DMS53 (cell line): ENCODE data around the gene PODXL.
"Not testable (repeated sequence)": the region's sequence is repeated elsewhere in the genome, so short reads cannot be mapped to it uniquely, and the experiment has no call there.

ENCODE experiments used
- DNase-seq: peaks from one replicate; lab custom pipeline; 2025; lab: John Stamatoyannopoulos, UW

PODXL gene

GRCh38 chr7:131536361-131536849, 20.0 kb downstream of the PODXL start:
- DNase-seq: no peak

GRCh38 chr7:131533566-131534561, 22.6 kb downstream of the PODXL start:
- DNase-seq: no peak

- DNase-seq: no peak
Measured at GRCh38 chr7:131533151-131533559, 23.3 kb downstream of the PODXL start.

GRCh38 chr7:131532570-131533091, 23.8 kb downstream of the PODXL start:
- DNase-seq: no peak

GRCh38 chr7:131530137-131530536, 26.3 kb downstream of the PODXL start:
- no peak for DNase-seq

GRCh38 chr7:131529617-131530016, 26.8 kb downstream of the PODXL start:
- DNase-seq: no peak

GRCh38 chr7:131529179-131529578, 27.2 kb downstream of the PODXL start:
- no peak for DNase-seq

GRCh38 chr7:131527456-131527855, 29.0 kb downstream of the PODXL start:
- DNase-seq: no peak

- DNase-seq: peak; percentile 91
Measured at GRCh38 chr7:131525820-131526219, 30.6 kb downstream of the PODXL start.

GRCh38 chr7:131524703-131525102, 31.7 kb downstream of the PODXL start:
- no peak for DNase-seq

- DNase-seq: no peak
Measured at GRCh38 chr7:131524115-131524514, 32.3 kb downstream of the PODXL start.

GRCh38 chr7:131522325-131522930, 34.0 kb downstream of the PODXL start:
- no peak for DNase-seq

- peak; percentile 37 for DNase-seq
Measured at GRCh38 chr7:131521651-131522163, 34.7 kb downstream of the PODXL start.

GRCh38 chr7:131518626-131519025, 37.8 kb downstream of the PODXL start:
- DNase-seq: no peak

- no peak for DNase-seq
Measured at GRCh38 chr7:131517218-131517923, 39.1 kb downstream of the PODXL start.

GRCh38 chr7:131515471-131515870, 41.0 kb downstream of the PODXL start:
- not testable (repeated sequence) for DNase-seq

GRCh38 chr7:131513245-131514061, 43.0 kb downstream of the PODXL start:
- peak; percentile 98 for DNase-seq

GRCh38 chr7:131511774-131512535, 44.5 kb downstream of the PODXL start:
- DNase-seq: no peak

GRCh38 chr7:131511071-131511470, 45.4 kb downstream of the PODXL start:
- no peak for DNase-seq

GRCh38 chr7:131509781-131510180, 46.6 kb downstream of the PODXL start:
- DNase-seq: no peak
